ENCODE measurements around the gene RBM39. TPM values are rescaled to one million over a fixed set of nuclear protein-coding genes. Genes with fewer than 3 reads are reported as not detected.
"Not testable (repeated sequence)": the region's sequence is repeated elsewhere in the genome, so short reads cannot be mapped to it uniquely, and the experiment has no call there.

Gene RBM39
- total RNA-seq, 1 donor from 2014 or later: 208 TPM

DNA sequence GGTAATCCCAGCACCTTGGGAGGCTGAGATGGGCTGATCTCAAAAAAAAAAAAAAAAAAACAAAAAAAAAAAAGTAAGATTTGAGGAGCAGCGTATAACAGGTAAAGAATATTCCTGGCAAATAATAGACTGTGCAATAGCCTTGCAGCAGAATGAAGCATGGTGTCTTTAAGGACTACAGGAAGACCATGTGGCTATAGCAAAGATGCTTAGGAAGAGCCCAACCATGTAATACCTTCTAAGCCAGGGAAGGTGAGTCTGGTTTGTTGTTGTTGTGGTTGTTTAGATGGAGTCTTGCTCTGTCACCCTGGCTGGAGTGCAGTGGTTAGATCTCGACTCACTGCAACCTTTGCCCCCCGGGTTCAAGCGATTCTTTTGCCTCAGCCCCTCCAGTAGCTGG is 14.3 kb upstream of the RBM39 start:
- Histone ChIP-seq H2AFZ (ENCODE audit: low read depth, low read length) (no peak overlapping the region), H4K20me1 (ENCODE audit: insufficient read depth, low read length) (no peaks in the 10 kb centered on the region), H3K27ac (ENCODE audit: low read depth, low read length) (no peak overlapping the region), H3K9ac (ENCODE audit: low read length) (no peak overlapping the region), H3K9me3 (ENCODE audit: insufficient read depth, low read depth, low read length) (no peaks in the 10 kb centered on the region), H3K27me3 (ENCODE audit: insufficient read depth, low read length) (no peaks in the 10 kb centered on the region), H3K4me1 (ENCODE audit: insufficient read depth, low read length) (no peaks in the 10 kb centered on the region), H3K4me2 (ENCODE audit: low read length) (no peak overlapping the region), H3K79me2 (ENCODE audit: insufficient read depth, low read length) (no peaks in the 10 kb centered on the region), H3K4me3 (ENCODE audit: insufficient read depth, low read depth, low read length) (no peak overlapping the region), H3K36me3 (ENCODE audit: insufficient read depth, low read length) (no peaks in the 10 kb centered on the region)
- no peak overlapping the region for H3K4me3 Mint-ChIP-seq (ENCODE audit: unreplicated experiment)
- H3K9me3 Mint-ChIP-seq (ENCODE audit: unreplicated experiment): peaks cover 3% of the 10 kb centered on the region
- FAIRE-seq (no peak), DNase-seq (ENCODE audit: low read depth) (no peak)
- TF ChIP-seq, protein P1, sequence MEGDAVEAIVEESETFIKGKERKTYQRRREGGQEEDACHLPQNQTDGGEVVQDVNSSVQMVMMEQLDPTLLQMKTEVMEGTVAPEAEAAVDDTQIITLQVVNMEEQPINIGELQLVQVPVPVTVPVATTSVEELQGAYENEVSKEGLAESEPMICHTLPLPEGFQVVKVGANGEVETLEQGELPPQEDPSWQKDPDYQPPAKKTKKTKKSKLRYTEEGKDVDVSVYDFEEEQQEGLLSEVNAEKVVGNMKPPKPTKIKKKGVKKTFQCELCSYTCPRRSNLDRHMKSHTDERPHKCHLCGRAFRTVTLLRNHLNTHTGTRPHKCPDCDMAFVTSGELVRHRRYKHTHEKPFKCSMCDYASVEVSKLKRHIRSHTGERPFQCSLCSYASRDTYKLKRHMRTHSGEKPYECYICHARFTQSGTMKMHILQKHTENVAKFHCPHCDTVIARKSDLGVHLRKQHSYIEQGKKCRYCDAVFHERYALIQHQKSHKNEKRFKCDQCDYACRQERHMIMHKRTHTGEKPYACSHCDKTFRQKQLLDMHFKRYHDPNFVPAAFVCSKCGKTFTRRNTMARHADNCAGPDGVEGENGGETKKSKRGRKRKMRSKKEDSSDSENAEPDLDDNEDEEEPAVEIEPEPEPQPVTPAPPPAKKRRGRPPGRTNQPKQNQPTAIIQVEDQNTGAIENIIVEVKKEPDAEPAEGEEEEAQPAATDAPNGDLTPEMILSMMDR (IDR thresholded peaks at IDR 0.05; ENCODE audit: insufficient read depth, low read depth, low read length): no peak
- TF ChIP-seq EZH2 (IDR thresholded peaks at IDR 0.05; ENCODE audit: insufficient read depth, low read length): no peak
- H3K4me1 Mint-ChIP-seq (ENCODE audit: low read depth, unreplicated experiment): no peaks in the 10 kb centered on the region
- H3K27ac Mint-ChIP-seq (ENCODE audit: unreplicated experiment): no peak overlapping the region
- peaks cover 3% of the 10 kb centered on the region for H3K36me3 Mint-ChIP-seq (ENCODE audit: low read depth, unreplicated experiment)
- H3K27me3 Mint-ChIP-seq (ENCODE audit: low read depth, unreplicated experiment): peaks cover 5% of the 10 kb centered on the region

DNA sequence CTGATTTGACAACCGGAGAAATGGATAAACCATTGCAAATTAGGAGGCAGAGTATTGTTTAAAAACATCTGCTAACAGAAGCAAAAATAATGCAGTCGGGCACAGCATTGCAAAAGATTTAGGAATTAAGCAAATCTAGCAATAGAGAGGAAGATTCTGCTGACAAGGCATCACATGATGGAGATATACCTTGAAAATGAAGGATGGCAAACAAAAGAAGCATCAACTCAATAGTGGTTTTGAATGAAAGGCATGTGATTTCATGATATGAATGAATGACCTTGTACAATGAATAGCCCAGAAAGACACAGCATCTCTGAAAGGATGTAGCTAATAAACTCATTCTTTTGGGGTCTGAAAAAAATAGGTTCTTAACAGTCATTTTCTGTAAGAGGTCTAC is 8.6 kb upstream of the RBM39 start:
- peaks cover 3% of the 10 kb centered on the region for H3K36me3 Mint-ChIP-seq (ENCODE audit: low read depth, unreplicated experiment)
- no peak for DNase-seq (ENCODE audit: low read depth)
- H3K4me1 ChIP-seq (ENCODE audit: insufficient read depth, low read length): no peaks in the 10 kb centered on the region
- no peak for FAIRE-seq
- H3K4me1 Mint-ChIP-seq (ENCODE audit: low read depth, unreplicated experiment): no peaks in the 10 kb centered on the region
- peaks cover 13% of the 10 kb centered on the region for H3K27me3 Mint-ChIP-seq (ENCODE audit: low read depth, unreplicated experiment)
- TF ChIP-seq, protein P1 (IDR thresholded peaks at IDR 0.05; ENCODE audit: insufficient read depth, low read depth, low read length): no peak
- TF ChIP-seq EZH2 (IDR thresholded peaks at IDR 0.05; ENCODE audit: insufficient read depth, low read length): no peak
- no peak overlapping the region for H3K4me3 Mint-ChIP-seq (ENCODE audit: unreplicated experiment)
- no peaks in the 10 kb centered on the region for H3K79me2 ChIP-seq (ENCODE audit: insufficient read depth, low read length)
- no peak overlapping the region for H3K4me3 ChIP-seq (ENCODE audit: insufficient read depth, low read depth, low read length)
- peaks cover 3% of the 10 kb centered on the region for H3K9me3 Mint-ChIP-seq (ENCODE audit: unreplicated experiment)
- H3K4me2 ChIP-seq (ENCODE audit: low read length): no peak overlapping the region
- no peaks in the 10 kb centered on the region for H3K9me3 ChIP-seq (ENCODE audit: insufficient read depth, low read depth, low read length)
- H3K27me3 ChIP-seq (ENCODE audit: insufficient read depth, low read length): peaks cover 4% of the 10 kb centered on the region
- H4K20me1 ChIP-seq (ENCODE audit: insufficient read depth, low read length): no peaks in the 10 kb centered on the region
- H3K36me3 ChIP-seq (ENCODE audit: insufficient read depth, low read length): no peaks in the 10 kb centered on the region
- H3K9ac ChIP-seq (ENCODE audit: low read length): no peak overlapping the region
- no peak overlapping the region for H3K27ac ChIP-seq (ENCODE audit: low read depth, low read length)
- no peak overlapping the region for H2AFZ ChIP-seq (ENCODE audit: low read depth, low read length)
- H3K27ac Mint-ChIP-seq (ENCODE audit: unreplicated experiment): no peak overlapping the region

DNA sequence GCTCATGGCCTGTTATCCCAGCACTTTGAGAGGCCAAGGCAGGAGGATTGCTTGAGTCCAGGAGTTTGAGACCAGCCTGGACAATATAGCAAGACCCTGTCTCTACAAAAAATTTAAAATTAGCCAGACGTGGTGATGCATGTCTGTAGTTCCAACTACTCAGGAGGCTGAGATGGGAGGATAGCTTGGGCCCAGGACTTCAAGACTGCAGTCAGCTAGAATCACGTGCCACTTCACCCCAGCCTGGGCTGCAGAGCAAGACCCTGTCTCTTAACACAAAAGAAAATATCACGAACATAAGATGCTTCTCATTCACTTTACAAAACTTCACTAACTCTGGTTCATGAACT is 2.4 kb upstream of the RBM39 start:
- Histone ChIP-seq H3K4me1 (ENCODE audit: insufficient read depth, low read length) (peaks cover 14% of the 10 kb centered on the region), H3K4me2 (ENCODE audit: low read length) (peak overlapping the region; percentile 92), H4K20me1 (ENCODE audit: insufficient read depth, low read length) (peaks cover 21% of the 10 kb centered on the region), H3K79me2 (ENCODE audit: insufficient read depth, low read length) (peaks cover 37% of the 10 kb centered on the region), H3K36me3 (ENCODE audit: insufficient read depth, low read length) (peaks cover 13% of the 10 kb centered on the region)
- not testable (repeated sequence) for H3K4me3 Mint-ChIP-seq (ENCODE audit: unreplicated experiment); H3K36me3 Mint-ChIP-seq (ENCODE audit: low read depth, unreplicated experiment); H3K9me3 ChIP-seq (ENCODE audit: insufficient read depth, low read depth, low read length); H3K4me1 Mint-ChIP-seq (ENCODE audit: low read depth, unreplicated experiment); H3K27ac ChIP-seq (ENCODE audit: low read depth, low read length); H3K9me3 Mint-ChIP-seq (ENCODE audit: unreplicated experiment); H2AFZ ChIP-seq (ENCODE audit: low read depth, low read length); H3K27ac Mint-ChIP-seq (ENCODE audit: unreplicated experiment); H3K4me3 ChIP-seq (ENCODE audit: insufficient read depth, low read depth, low read length); H3K9ac ChIP-seq (ENCODE audit: low read length); H3K27me3 ChIP-seq (ENCODE audit: insufficient read depth, low read length); FAIRE-seq; DNase-seq (ENCODE audit: low read depth); H3K27me3 Mint-ChIP-seq (ENCODE audit: low read depth, unreplicated experiment)
